DND-41 (cell line): ENCODE data around the gene TFE3.

Experiments
- EZH2 ChIP-seq: IDR thresholded peaks from 3 replicates; pipeline ENCODE4 v1.6.1; 2012; ENCODE audit warnings: borderline replicate concordance, low read depth, mild to moderate bottlenecking, moderate library complexity, low read length, inconsistent platforms; ENCODE audit not compliant: severe bottlenecking
- TF ChIP-seq, protein P1 (sequence below): IDR thresholded peaks from 2 replicates; pipeline ENCODE4 v1.5.1; 2012; ENCODE audit warnings: borderline replicate concordance, low read length, moderate library complexity, mild to moderate bottlenecking; ENCODE audit not compliant: poor library complexity, severe bottlenecking; ENCODE audit errors: extremely low read depth

DNA sequence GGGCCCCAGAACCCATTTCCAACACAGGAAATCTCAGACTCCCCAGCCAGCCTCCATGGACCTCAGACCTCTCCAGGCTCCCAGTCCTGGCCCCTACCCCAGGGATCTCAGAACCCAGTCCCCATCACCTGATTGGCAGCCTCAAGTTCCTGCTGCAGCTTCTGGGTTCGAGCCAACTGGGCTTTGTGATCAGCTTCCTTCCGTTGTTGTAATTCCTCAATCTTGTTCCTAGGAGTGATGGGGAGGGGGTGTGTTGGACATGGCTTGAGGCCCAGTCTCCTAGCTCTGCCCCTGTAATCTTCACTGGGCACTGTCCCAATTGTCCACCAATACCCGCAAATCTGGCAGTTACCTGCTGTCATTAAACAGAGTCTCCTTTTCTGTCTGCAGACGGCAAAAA, 53.7 kb downstream of the TFE3 start:
- TF ChIP-seq, protein P1, sequence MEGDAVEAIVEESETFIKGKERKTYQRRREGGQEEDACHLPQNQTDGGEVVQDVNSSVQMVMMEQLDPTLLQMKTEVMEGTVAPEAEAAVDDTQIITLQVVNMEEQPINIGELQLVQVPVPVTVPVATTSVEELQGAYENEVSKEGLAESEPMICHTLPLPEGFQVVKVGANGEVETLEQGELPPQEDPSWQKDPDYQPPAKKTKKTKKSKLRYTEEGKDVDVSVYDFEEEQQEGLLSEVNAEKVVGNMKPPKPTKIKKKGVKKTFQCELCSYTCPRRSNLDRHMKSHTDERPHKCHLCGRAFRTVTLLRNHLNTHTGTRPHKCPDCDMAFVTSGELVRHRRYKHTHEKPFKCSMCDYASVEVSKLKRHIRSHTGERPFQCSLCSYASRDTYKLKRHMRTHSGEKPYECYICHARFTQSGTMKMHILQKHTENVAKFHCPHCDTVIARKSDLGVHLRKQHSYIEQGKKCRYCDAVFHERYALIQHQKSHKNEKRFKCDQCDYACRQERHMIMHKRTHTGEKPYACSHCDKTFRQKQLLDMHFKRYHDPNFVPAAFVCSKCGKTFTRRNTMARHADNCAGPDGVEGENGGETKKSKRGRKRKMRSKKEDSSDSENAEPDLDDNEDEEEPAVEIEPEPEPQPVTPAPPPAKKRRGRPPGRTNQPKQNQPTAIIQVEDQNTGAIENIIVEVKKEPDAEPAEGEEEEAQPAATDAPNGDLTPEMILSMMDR: no peak
- TF ChIP-seq EZH2: no peak
